SH-SY5Y (cell line): ENCODE data around the gene FKBP7.

Experiments used
- GATA2 ChIP-seq: IDR thresholded peaks from 2 replicates; pipeline ENCODE4 v1.6.1; 2011; ENCODE audit warnings: mild to moderate bottlenecking, low read depth, low read length
- GATA3 ChIP-seq: IDR thresholded peaks from 2 replicates; pipeline ENCODE4 v1.6.1; 2011; ENCODE audit warnings: low read depth, mild to moderate bottlenecking, low read length, moderate library complexity

DNA sequence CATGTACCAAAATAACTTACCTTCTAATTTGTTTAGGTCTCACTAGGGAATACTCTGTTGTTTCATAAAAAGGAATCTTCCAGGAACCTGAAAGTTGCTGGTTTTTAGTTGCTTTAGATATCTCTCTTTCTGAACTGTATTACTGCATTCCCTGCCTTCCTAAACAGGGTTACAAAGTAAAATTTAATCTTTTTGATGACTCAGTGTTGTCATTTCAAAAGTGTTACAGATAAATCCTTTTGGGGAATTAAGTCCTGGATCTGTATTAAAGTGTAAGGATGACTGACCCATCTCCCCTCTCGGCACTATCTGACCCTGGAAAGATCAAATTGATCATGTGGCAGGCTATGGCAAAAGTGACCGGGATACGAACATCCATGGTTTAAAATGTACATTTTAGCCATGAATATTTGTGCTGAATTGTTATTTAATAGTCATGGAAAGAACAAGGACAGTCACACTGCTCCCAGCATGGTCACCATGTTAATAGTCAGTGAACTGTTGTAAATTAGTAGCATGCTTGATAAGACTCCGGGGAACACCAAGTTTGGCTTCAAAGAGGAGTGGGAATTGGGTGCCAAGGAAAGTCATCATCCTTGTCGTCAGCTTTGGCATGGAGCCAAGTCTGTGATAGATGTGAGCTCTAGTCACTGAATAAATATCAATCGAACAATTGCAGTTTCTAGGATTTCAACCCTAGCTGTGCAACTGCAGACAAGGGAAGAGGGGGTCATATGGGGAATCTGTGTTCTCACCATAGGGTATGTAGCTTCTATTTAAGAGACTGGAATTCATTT, 6.0 kb upstream of the FKBP7 start:
- TF ChIP-seq GATA2 (no peak), GATA3 (no peak)
